Measurements from ENCODE around the gene PPP2R1A.

DNA sequence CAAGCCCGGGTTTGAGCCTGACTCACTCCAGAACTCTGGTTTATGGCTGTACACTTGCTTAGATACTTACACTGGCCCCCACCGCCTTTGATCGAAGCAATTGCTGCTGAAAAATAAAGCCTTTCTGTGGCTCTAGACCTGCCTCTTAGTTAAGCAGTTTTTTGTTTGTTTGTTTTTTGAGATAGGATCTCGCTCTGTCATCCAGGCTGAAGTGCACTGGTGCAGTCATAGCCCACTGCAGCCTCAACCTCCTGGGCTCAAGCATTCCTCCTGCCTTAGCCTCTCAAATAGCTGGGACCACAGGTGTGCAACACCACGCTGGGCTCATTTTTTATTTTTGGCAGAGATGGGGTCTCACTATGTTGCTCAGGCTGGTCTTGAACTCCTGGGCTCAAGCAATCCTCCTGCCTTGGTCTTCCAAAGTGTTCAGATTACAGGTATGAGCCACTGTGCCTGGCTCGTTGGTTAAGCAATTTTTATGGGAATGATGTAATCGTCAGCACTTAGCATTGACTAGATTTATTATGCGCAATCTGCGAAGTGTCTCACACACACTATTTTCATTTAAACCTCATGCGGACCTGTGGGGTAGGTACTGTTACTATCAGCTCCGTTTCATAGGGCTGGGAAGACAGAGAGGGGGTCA, 22.2 kb downstream of the PPP2R1A start:
- TF ChIP-seq, protein P1, sequence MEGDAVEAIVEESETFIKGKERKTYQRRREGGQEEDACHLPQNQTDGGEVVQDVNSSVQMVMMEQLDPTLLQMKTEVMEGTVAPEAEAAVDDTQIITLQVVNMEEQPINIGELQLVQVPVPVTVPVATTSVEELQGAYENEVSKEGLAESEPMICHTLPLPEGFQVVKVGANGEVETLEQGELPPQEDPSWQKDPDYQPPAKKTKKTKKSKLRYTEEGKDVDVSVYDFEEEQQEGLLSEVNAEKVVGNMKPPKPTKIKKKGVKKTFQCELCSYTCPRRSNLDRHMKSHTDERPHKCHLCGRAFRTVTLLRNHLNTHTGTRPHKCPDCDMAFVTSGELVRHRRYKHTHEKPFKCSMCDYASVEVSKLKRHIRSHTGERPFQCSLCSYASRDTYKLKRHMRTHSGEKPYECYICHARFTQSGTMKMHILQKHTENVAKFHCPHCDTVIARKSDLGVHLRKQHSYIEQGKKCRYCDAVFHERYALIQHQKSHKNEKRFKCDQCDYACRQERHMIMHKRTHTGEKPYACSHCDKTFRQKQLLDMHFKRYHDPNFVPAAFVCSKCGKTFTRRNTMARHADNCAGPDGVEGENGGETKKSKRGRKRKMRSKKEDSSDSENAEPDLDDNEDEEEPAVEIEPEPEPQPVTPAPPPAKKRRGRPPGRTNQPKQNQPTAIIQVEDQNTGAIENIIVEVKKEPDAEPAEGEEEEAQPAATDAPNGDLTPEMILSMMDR (IDR thresholded peaks at IDR 0.05; ENCODE audit: insufficient read depth, low read depth, low read length) = no peak
- no peak for TF ChIP-seq EZH2 (IDR thresholded peaks at IDR 0.05; ENCODE audit: insufficient read depth, low read length)

Data from astrocyte (in vitro differentiated cells and primary cell).